Heart left ventricle (tissue), 16 donors: ENCODE results near the gene SSNA1. TPM values are rescaled to one million over a fixed set of nuclear protein-coding genes. Genes with fewer than 3 reads are reported as not detected.

Experiments used
- ATAC-seq, 4 donors: fragments of 200-7000 bp; cut with Tn5 transposase; one replicate each; pipeline ENCODE4 v1.9.1; 2020 to 2022; ENCODE audit warnings: moderate library complexity in 4 of 4, mild to moderate bottlenecking in 3 of 4, moderate number of reproducible peaks in 1 of 4
- DNase-seq, 5 donors: peaks; one replicate each; pipeline ENCODE4 v3.0.0-alpha.2; 2020
- H3K27ac ChIP-seq, 12 donors: fragments of 200-600 bp; sonication (generic) in 4 of 12; one replicate each; pipeline versions ENCODE4 v1.5.0 to v1.8.0; 2016 to 2022; ENCODE audit warnings: mild to moderate bottlenecking in 2 of 12
- H3K27me3 ChIP-seq, 9 donors: fragments of 200-600 bp; sonication (generic) in 2 of 9; one replicate each; pipeline versions ENCODE4 v1.5.1 to v1.8.0; 2016 to 2022; ENCODE audit warnings: mild to moderate bottlenecking in 3 of 9
- H3K36me3 ChIP-seq, 9 donors: fragments of 200-600 bp; sonication (generic) in 2 of 9; one replicate each; pipeline versions ENCODE4 v1.5.0 to v1.8.0; 2018 to 2022; ENCODE audit warnings: mild to moderate bottlenecking in 2 of 9
- H3K4me1 ChIP-seq, 12 donors: fragments of 200-600 bp; sonication (generic) in 4 of 12; one replicate each; pipeline versions ENCODE4 v1.5.0 to v1.8.0; 2016 to 2022; ENCODE audit warnings: mild to moderate bottlenecking in 3 of 12
- H3K4me3 ChIP-seq, 12 donors: fragments of 200-600 bp; sonication (generic) in 4 of 12; one replicate each; pipeline versions ENCODE4 v1.5.0 to v1.8.0; 2017 to 2022; ENCODE audit warnings: mild to moderate bottlenecking in 9 of 12, moderate library complexity in 4 of 12
- H3K9me3 ChIP-seq, 12 donors: fragments of 200-600 bp; sonication (generic) in 4 of 12; one replicate each; pipeline versions ENCODE4 v1.5.0 to v1.8.0; 2016 to 2022; ENCODE audit warnings: mild to moderate bottlenecking in 1 of 12
- CTCF ChIP-seq, 12 donors: fragments of 200-600 bp; sonication (generic) in 4 of 12; IDR thresholded peaks; one replicate each; pipeline versions ENCODE4 v1.5.0 to v1.8.0; 2018 to 2022; ENCODE audit warnings: antibody characterized with exemption in 12 of 12, mild to moderate bottlenecking in 5 of 12
- POLR2A ChIP-seq, 2 donors: fragments of 450-650 bp; IDR thresholded peaks; one replicate each; pipeline ENCODE4 v1.6.1; 2017; ENCODE audit warnings: antibody characterized with exemption in 2 of 2, mild to moderate bottlenecking in 2 of 2, moderate library complexity in 2 of 2
- WGBS, 4 donors: extraction: QIAGEN DNeasy Blood & Tissue Kit in 2 of 4; methylation state at CpG; one replicate each; pipeline versions ENCODE4 v1.1.5 to v1.1.7; 2013 to 2018; 5-methylcytosine and 5-hydroxymethylcytosine counted together
- intact Hi-C, 10 donors: fragments of 100-400 bp; cut with DNase I; formaldehyde crosslinking; loops; one replicate each; pipeline versions ENCODE4 v1.11.1 to v1.14.2; 2022
- polyA plus RNA-seq, 2 donors: library from polyadenylated mRNA; stranded (reverse); fragments of 200-250 nt; gene quantifications; one replicate each; pipeline ENCODE4 v1.2.3, GENCODE V29; 2013
- total RNA-seq, 9 donors: library from RNA; depleted of rRNA in 2 of 9; stranded (reverse); fragments of >200 nt in 2 of 9; fragmentation: NEBNext Ultra II Directional in 3 of 9; extraction: Animal tissue kit (Norgen Biotek cat#: 25700) in 3 of 9; gene quantifications; one replicate each; pipeline versions ENCODE4 v1.1.0 to v1.2.4, GENCODE V29; 2016 to 2023
- donor health status: ischemic (EF 13 %, LVEDD 7.1; RV severe dilation, severe dysfunction).
- donor health status: healthy with polysubstance abuse.
- donor health status: DM: no; HTN: yes; CAD: no.
- donor health status: DM: no; HTN: no; CAD: no.
- donor health status: ischemic (EF 25% LVEDD 6.9; RV normal size, moderate dysfunction).
- donor health status: ischemic (EF 25% LVEDD 5.7; RV mildly dilated, moderate dysfunction).
- donor health status: healthy.
- donor health status: DM: yes; HTN: yes; CAD: no.
- donor health status: ischemic (EF 35%, LVEDD 5.7; RV mildly dilated, moderate dysfunction).
- donor health status: nonischemic (EF 11% LVEDD 7.7; RV severe dilation, severe dysfunction).
- donor health status: DM: yes; HTN: yes; CAD: no.
- donor health status: PGD.
- donor health status: ischemic (EF 29% LVEDD 5.4; RV normal size, mild dysfunction).
- donor health status: nonischemic (EF 23%, LVEDD 6.1; RV moderate dilation, normal function).

Gene SSNA1
- total and polyA plus RNA-seq, 11 donors = 46.0 to 161 (median 67.7) TPM

- H3K27me3 ChIP-seq = peaks cover 74 to 100% (median 94%) of the 10 kb centered on the region in 9 donors
- intact Hi-C loops = loop anchor here in 1 of 10 donors (5.0 kb wide), 1 partner anchor 37 kb away; no protein-coding TSS in a partner anchor
- H3K9me3 ChIP-seq = no peaks in the 10 kb centered on the region
- no peak overlapping the region for H3K27ac ChIP-seq
- WGBS, 4 donors = 65 to 79% (median 70%) methylated on average over 29 to 34 of the region's 34 CpGs
- ATAC-seq = no peak
- no peak for DNase-seq
- H3K4me3 ChIP-seq = no peak overlapping the region
- no peaks in the 10 kb centered on the region for H3K36me3 ChIP-seq
- TF ChIP-seq CTCF (IDR thresholded peaks at IDR 0.05) = no peak
- TF ChIP-seq POLR2A (IDR thresholded peaks at IDR 0.05) = no peak
- peaks cover 6 to 49% (median 26%) of the 10 kb centered on the region in 12 donors for H3K4me1 ChIP-seq
Observed at GRCh38 chr9:137164370-137165249, 23.9 kb upstream of the SSNA1 start.

GRCh38 chr9:137165250-137165836 lies 23.1 kb upstream of the SSNA1 start:
- 79 to 86% (median 80%) methylated on average over 30 to 32 of the region's 32 CpGs for WGBS, 4 donors
- peaks cover 81 to 100% (median 94%) of the 10 kb centered on the region in 9 donors for H3K27me3 ChIP-seq
- no peak for TF ChIP-seq CTCF (IDR thresholded peaks at IDR 0.05)
- TF ChIP-seq POLR2A (IDR thresholded peaks at IDR 0.05) = no peak
- ATAC-seq = no peak
- peaks cover 6 to 56% (median 28%) of the 10 kb centered on the region in 12 donors for H3K4me1 ChIP-seq
- H3K27ac ChIP-seq = no peak overlapping the region
- DNase-seq = no peak
- no peak overlapping the region for H3K4me3 ChIP-seq
- intact Hi-C loops = loop anchor here in 1 of 10 donors (5.0 kb wide), 1 partner anchor 38 kb away; no protein-coding TSS in a partner anchor
- H3K9me3 ChIP-seq = no peaks in the 10 kb centered on the region
- no peaks in the 10 kb centered on the region for H3K36me3 ChIP-seq

DNA sequence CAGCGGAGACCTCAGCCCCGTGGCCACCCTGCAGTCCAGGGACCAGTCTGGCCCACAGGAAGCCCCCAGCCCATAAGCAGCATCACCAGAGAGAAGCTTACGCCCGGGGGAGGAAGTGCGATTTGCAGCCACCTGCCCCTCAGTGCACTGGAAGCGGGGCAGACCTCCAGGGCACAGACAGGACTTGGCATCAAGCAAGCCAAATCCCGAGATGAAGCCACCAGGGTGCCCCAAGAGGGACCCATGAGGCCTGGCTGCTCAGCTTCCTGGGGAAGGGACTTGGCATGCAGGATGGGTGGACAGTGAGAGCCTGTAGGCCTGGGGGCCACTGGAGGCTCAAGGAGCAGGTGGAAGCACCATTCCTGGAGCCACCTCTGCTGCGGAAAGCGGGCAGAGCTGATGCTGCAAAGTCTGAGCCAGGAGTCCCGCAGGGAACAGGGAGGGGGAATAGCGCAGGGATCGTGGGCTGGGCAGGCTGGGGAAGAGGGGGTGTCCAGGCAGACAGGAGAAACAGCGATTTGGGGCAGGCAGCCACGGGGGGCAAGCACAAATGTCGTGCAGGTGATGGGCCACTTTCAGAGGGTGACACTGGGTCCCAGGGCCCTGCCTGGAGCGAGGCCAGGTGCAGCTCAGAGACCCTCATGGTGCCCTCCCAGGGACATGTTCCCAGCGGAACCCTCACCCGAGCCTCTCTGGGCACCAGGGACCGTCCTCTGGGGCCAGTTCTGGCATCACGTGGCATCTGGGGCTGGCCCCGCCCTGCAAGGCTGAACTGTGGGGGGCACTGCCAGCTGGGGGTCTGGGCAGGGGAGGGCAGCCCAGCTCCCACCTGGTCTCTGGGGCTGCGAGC lies 21.9 kb upstream of the SSNA1 start:
- Histone ChIP-seq H3K4me3 (no peak overlapping the region), H3K9me3 (no peaks in the 10 kb centered on the region), H3K36me3 (no peaks in the 10 kb centered on the region), H3K27ac (no peak overlapping the region), H3K4me1 (peaks cover 6 to 55% (median 28%) of the 10 kb centered on the region in 12 donors), H3K27me3 (peaks cover 75 to 99% (median 85%) of the 10 kb centered on the region in 9 donors)
- intact Hi-C loops = loop anchor here in 1 of 10 donors (5.0 kb wide), 1 partner anchor 39 kb away; no protein-coding TSS in a partner anchor
- TF ChIP-seq POLR2A (IDR thresholded peaks at IDR 0.05) = no peak
- TF ChIP-seq CTCF (IDR thresholded peaks at IDR 0.05) = no peak
- ATAC-seq (no peak), DNase-seq (no peak)
- WGBS, 4 donors = 69 to 84% (median 73%) methylated on average over 12 to 22 of the region's 22 CpGs
